MG63 (cell line): ENCODE measurements around the gene OVOL2. TPM values are rescaled to one million over a fixed set of nuclear protein-coding genes. Genes with fewer than 3 reads are reported as not detected.
"Not testable (repeated sequence)": the region's sequence is repeated elsewhere in the genome, so short reads cannot be mapped to it uniquely, and the experiment has no call there.

Source experiments
- DNase-seq: peaks from one replicate; pipeline ENCODE4 v3.0.0-alpha.2; 2020
- H3K27me3 ChIP-seq: fragments of 250-450 bp; sonication (Bioruptor Pico); 2 replicates; pipeline ENCODE4 v1.5.1; 2020; ENCODE audit warnings: mild to moderate bottlenecking, moderate library complexity
- H3K36me3 ChIP-seq: fragments of 250-450 bp; sonication (Bioruptor Pico); 2 replicates; pipeline ENCODE4 v1.5.1; 2020; ENCODE audit warnings: mild to moderate bottlenecking, moderate library complexity
- H3K4me3 ChIP-seq: fragments of 250-450 bp; sonication (Bioruptor Pico); 2 replicates; pipeline ENCODE4 v1.5.1; 2020; ENCODE audit warnings: mild to moderate bottlenecking, moderate library complexity
- H3K9me3 ChIP-seq: fragments of 250-450 bp; sonication (Bioruptor Pico); 2 replicates; pipeline ENCODE4 v1.5.1; 2020; ENCODE audit warnings: mild to moderate bottlenecking, moderate library complexity
- total RNA-seq: library from RNA; depleted of rRNA; stranded (reverse); fragments of >200 nt; shearing (Covaris generic); gene quantifications from 2 replicates; pipeline ENCODE4 v1.2.3, GENCODE V29; 2014; ENCODE audit warnings: low replicate concordance; rRNA removed

OVOL2 gene
- total RNA-seq: not detected in 2 replicates

DNA sequence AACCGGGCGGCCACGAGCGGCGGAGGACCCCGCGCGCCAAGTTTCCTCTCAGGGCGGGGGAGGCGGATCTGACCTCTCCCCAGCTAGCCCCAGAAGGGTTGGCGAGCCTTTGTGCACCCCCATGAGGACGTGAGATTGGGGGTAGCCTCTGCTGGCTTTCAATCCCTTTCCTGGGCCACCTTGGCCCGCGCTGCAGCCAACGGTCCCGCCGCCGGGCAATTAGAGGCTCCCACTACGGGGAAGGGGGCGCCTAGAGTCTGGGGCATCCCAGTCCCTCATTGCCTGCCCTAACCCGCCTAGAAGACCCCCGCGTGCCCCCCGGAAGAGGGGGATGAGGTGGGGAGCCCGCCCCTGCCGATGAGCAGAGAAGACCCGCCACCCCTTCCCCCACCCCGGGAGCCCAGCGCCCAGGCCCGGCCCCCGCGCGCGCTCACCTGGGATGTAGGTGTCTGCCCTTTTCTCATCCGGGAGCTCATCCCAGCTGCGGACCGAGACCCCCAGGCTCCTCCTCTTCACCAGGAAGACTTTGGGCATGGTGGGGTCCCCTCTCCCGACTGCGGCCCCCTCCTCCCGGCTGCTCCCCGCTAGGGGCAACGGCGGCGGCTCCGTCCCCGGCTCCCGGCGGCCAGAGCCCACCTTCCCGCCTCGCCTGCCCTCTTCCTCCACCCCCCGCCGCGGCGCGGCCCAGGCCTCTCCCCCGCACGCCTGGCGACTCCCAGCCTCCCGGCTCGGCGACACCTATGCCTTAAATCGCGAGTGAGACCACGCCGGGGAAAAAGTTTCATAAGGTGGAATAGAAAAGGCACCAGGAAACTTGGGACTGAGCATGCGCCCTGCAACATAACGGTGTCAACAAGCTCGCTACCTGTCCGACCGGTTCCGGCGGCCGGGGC is at the start of gene OVOL2:
Gene OVOL2, minus strand, starts transcription at position 816 of the 893 bp plus-strand sequence. Its CDS starts 282 bp downstream, at position 534.
- H3K36me3 ChIP-seq: no peaks in the 10 kb centered on the region
- no peak within 1 kb of the TSS for H3K4me3 ChIP-seq
- DNase-seq: no peak
- peaks cover 37% of the 10 kb centered on the region for H3K27me3 ChIP-seq
- no peaks in the 10 kb centered on the region for H3K9me3 ChIP-seq

DNA sequence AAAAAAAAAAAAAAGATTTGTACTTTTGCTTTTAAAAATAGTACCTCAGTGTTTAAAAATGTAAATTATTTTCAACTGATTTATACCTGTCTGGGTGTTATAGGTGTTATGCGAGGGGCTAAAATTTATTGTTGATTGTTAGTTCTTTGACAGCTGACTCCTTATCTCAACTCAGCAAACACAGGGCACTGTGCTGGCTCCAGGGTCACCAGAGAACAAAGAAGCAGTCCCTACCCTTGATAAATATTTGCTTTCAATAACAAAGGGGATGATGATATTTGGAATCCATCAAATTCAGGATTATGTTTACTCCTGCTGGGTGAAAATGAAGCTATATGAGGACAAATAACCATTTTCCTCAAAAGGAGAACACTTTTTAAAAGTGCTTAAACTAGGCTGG is 45.8 kb upstream of the OVOL2 start:
- Histone ChIP-seq H3K9me3 (no peaks in the 10 kb centered on the region), H3K27me3 (no peaks in the 10 kb centered on the region), H3K36me3 (no peaks in the 10 kb centered on the region), H3K4me3 (no peak overlapping the region)
- DNase-seq: no peak

- Histone ChIP-seq H3K27me3 (no peaks in the 10 kb centered on the region), H3K36me3 (no peaks in the 10 kb centered on the region), H3K4me3 (no peak overlapping the region), H3K9me3 (no peaks in the 10 kb centered on the region)
- DNase-seq: no peak
These were observed 43.6 kb upstream of the OVOL2 start for GRCh38 chr20:18101125-18101810.

DNA sequence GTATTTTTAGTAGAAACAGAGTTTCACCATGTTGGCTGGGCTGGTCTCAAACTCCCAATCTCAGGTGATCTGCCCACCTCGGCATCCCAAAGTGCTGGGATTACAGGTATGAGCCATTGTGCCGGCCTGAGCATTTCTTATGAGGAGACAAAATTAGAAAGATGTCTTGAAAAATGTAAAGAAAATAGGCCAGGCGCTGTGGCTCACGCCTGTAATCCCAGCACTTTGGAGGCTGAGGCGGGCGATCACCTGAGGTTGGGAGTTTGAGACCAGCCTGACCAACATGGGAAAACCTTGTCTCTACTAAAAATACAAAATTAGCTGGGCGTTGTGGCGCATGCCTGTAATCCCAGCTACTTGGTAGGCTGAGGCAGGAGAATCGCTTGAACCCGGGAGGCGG is 42.9 kb upstream of the OVOL2 start:
- not testable (repeated sequence) for H3K9me3 ChIP-seq, H3K36me3 ChIP-seq, DNase-seq, H3K27me3 ChIP-seq, H3K4me3 ChIP-seq

GRCh38 chr20:18094191-18094590 is 36.5 kb upstream of the OVOL2 start:
- Histone ChIP-seq H3K27me3 (no peaks in the 10 kb centered on the region), H3K36me3 (no peaks in the 10 kb centered on the region), H3K9me3 (no peaks in the 10 kb centered on the region), H3K4me3 (no peak overlapping the region)
- no peak for DNase-seq

- H3K27me3 ChIP-seq: no peaks in the 10 kb centered on the region
- no peaks in the 10 kb centered on the region for H3K36me3 ChIP-seq
- no peak overlapping the region for H3K4me3 ChIP-seq
- no peak for DNase-seq
- no peaks in the 10 kb centered on the region for H3K9me3 ChIP-seq
These were observed 35.7 kb upstream of the OVOL2 start for GRCh38 chr20:18093388-18093787.

- no peaks in the 10 kb centered on the region for H3K36me3 ChIP-seq
- H3K4me3 ChIP-seq: no peak overlapping the region
- no peaks in the 10 kb centered on the region for H3K27me3 ChIP-seq
- no peaks in the 10 kb centered on the region for H3K9me3 ChIP-seq
- DNase-seq: no peak
These were observed 35.2 kb upstream of the OVOL2 start for GRCh38 chr20:18092890-18093289.

DNA sequence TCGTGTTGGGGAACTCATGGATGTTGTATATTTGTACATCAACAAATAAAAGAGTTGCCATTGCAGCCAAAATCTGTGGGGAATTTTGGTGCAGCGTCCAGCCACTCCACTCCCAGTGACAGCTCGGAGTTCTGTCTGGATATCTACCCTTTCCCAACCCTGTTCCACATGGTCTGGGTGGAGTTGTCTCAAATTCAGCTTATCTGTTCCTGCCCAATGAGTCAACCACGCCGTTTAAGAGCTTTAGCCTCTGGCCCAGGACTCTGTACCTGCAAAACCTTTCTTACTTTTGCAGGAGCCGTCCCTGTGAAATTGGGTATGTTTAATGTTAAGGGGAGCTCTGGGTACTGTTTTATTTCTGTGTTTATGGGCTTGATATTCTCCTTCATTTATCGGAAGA is 33.9 kb upstream of the OVOL2 start:
- Histone ChIP-seq H3K27me3 (no peaks in the 10 kb centered on the region), H3K36me3 (no peaks in the 10 kb centered on the region), H3K4me3 (no peak overlapping the region), H3K9me3 (no peaks in the 10 kb centered on the region)
- DNase-seq: no peak

- H3K9me3 ChIP-seq: no peaks in the 10 kb centered on the region
- H3K36me3 ChIP-seq: no peaks in the 10 kb centered on the region
- DNase-seq: no peak
- no peaks in the 10 kb centered on the region for H3K27me3 ChIP-seq
- H3K4me3 ChIP-seq: no peak overlapping the region
These were observed 32.8 kb upstream of the OVOL2 start for GRCh38 chr20:18090477-18090876.

DNA sequence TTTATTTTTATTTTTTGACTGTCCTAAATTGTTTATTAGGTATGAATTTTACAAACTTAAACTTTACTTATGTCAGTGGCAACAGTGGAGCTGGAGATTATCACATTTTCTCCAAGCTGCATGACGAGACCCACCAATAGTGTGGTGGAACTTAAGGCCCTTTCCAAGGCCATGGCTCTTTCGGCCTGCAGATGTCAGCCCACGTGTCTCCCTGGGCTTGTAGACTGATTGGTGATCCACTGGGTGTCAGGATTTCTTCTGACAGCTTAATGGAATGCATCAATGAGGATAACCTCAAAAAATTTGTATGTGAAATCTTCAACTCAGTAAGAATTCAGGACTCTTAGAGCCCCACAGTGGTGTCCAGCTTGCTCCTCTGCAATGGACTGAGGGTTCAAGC is 32.3 kb upstream of the OVOL2 start:
- no peaks in the 10 kb centered on the region for H3K9me3 ChIP-seq
- H3K36me3 ChIP-seq: no peaks in the 10 kb centered on the region
- no peaks in the 10 kb centered on the region for H3K27me3 ChIP-seq
- H3K4me3 ChIP-seq: no peak overlapping the region
- no peak for DNase-seq

DNA sequence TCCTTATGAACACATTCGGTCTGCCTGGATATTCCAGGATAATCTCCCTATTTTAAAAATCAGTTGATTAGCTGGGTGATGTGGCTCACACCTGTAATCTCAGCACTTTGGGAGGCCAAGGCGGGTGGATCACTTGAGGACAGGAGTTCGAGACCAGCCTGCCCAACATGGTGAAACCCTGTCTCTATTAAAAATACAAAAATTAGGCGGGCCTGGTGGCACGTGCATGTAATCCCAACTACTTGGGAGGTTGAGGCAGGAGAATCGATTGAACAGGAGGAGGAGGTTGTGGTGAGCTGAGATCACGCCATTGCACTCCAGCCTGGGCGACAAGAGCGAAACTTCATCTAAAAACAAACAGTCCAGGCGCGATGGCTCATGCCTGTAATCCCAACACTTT is 31.1 kb upstream of the OVOL2 start:
- H3K9me3 ChIP-seq, DNase-seq, H3K36me3 ChIP-seq, H3K4me3 ChIP-seq, H3K27me3 ChIP-seq: not testable (repeated sequence)

GRCh38 chr20:18088298-18088697 is 30.6 kb upstream of the OVOL2 start:
- not testable (repeated sequence) for H3K4me3 ChIP-seq, H3K27me3 ChIP-seq, H3K36me3 ChIP-seq, DNase-seq, H3K9me3 ChIP-seq

DNA sequence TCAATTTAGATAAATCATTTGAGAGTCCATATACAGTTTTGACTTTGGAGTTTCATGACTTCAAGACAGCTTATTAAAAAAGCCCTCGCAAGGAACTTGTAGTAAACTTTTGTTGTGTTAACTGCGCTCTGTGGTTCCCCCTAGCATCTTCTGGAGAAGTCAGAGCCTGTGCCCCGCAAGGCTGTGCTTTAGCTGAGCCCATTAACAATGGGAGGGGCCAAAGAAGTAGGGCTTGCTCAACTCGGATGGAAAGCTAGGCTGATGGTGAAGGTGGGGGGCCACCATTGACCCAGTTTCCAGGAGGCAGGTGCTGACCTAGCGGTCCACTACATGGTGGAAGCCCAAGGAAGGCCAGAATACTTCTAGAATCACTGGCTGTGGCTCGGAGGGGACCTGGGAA is 29.3 kb upstream of the OVOL2 start:
- H3K9me3 ChIP-seq: no peaks in the 10 kb centered on the region
- H3K4me3 ChIP-seq: no peak overlapping the region
- H3K36me3 ChIP-seq: no peaks in the 10 kb centered on the region
- no peaks in the 10 kb centered on the region for H3K27me3 ChIP-seq
- no peak for DNase-seq

GRCh38 chr20:18080836-18081235 is 23.1 kb upstream of the OVOL2 start:
- DNase-seq, H3K9me3 ChIP-seq, H3K36me3 ChIP-seq, H3K4me3 ChIP-seq, H3K27me3 ChIP-seq: not testable (repeated sequence)

DNA sequence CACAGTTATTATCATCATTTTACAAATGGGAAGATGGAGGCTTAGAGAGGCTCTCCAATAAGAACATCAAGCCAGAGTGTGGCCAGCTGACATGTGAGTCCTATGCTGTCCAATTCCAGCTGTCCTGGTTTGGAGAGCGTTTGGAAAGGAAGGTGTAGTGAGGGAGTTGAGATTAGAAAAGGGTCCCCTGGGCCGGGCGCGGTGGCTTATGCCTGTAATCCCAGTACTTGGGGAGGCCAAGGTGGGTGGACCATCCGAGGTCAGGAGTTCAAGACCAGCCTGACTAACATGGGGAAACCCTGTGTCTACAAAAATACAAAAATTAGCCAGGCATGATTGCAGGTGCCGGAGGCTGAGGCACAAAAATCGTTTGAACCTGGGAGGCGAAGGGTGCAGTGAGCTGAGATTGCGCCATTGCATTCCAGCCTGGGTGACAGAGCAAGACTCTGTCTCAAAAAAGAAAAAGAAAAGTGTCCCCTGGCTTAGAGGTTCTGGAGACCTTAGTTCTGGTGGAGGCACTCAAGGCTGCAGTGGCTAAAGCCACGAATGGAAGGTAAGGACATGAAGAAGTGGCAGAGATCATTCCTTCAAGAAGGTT is 22.1 kb upstream of the OVOL2 start:
- H3K9me3 ChIP-seq: no peaks in the 10 kb centered on the region
- no peak for DNase-seq
- H3K36me3 ChIP-seq: no peaks in the 10 kb centered on the region
- H3K27me3 ChIP-seq: no peaks in the 10 kb centered on the region
- no peak overlapping the region for H3K4me3 ChIP-seq

DNA sequence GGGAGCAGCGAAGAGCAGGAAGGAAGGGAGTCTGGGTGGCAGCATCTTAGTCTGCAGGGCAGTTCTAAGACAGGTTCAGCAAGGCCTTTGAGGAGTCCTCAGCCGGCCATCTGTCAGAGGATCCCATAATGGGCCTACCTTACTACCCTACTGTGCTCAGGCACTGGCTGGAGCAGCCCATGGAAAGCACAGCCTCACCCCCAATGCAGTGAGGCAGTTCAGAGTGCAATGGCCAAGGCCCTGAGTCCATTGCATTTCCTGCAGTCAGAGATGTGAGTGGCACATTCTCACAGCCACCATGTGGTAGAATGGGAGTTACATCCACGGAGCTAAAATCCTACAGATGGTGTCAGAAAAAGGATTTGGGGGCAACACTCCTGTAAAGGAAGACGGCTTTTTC is 19.4 kb upstream of the OVOL2 start:
- H3K4me3 ChIP-seq: no peak overlapping the region
- DNase-seq: no peak
- no peaks in the 10 kb centered on the region for H3K27me3 ChIP-seq
- no peaks in the 10 kb centered on the region for H3K9me3 ChIP-seq
- H3K36me3 ChIP-seq: no peaks in the 10 kb centered on the region

- DNase-seq: no peak
- Histone ChIP-seq H3K36me3 (no peaks in the 10 kb centered on the region), H3K9me3 (no peaks in the 10 kb centered on the region), H3K27me3 (no peaks in the 10 kb centered on the region), H3K4me3 (no peak overlapping the region)
These were observed 14.8 kb upstream of the OVOL2 start for GRCh38 chr20:18072532-18072931.
